ENCODE results near the gene FRAS1.

DNA sequence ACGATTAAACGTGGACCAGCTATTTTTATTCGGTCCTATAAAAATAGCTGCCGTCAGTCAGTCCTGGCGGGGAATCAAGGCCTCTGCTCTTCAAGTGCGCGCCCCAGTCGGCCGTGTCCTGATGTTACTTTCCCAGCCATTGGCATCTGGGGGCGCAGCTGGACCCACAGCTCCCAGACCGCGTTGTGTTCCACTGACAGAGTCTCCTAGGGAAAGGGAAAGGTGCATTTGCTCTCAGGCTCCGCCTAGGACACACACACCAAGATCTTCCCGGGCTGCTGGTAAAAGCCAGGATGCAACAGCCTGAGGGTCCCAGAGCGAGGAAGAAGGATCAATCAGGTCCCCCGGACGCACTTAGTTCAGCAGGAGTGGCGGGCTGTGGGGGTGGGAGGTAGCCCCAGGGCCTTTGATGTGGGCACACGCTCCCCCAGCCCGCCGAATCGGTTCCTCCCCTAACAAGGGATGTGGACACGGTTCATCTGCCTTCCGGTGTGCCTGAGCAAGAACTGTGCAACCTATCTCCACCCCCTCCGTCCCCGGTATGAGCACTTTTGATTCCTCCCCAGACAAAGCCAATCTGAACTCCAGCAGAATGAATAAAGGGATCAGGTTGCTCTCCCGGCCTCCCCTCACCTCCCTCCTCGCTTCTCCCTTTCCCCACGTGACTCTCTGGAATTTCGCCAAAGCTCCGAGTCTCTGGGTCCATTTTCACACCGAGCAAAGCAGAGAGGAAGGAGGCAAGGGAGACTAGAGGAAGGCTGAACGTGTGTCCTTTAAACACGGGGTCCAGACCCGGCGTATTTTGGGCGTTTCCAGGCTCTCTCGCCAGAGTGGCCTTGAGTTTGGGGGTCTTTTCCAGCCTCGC lies 626 bp upstream of the FRAS1 start:
- TF ChIP-seq, protein P1, sequence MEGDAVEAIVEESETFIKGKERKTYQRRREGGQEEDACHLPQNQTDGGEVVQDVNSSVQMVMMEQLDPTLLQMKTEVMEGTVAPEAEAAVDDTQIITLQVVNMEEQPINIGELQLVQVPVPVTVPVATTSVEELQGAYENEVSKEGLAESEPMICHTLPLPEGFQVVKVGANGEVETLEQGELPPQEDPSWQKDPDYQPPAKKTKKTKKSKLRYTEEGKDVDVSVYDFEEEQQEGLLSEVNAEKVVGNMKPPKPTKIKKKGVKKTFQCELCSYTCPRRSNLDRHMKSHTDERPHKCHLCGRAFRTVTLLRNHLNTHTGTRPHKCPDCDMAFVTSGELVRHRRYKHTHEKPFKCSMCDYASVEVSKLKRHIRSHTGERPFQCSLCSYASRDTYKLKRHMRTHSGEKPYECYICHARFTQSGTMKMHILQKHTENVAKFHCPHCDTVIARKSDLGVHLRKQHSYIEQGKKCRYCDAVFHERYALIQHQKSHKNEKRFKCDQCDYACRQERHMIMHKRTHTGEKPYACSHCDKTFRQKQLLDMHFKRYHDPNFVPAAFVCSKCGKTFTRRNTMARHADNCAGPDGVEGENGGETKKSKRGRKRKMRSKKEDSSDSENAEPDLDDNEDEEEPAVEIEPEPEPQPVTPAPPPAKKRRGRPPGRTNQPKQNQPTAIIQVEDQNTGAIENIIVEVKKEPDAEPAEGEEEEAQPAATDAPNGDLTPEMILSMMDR (IDR thresholded peaks at IDR 0.05), result no peak
- no peak for TF ChIP-seq POLR2AphosphoS5 (IDR thresholded peaks at IDR 0.05; ENCODE audit: low read depth, low read length)
- TF ChIP-seq SIN3A (IDR thresholded peaks at IDR 0.05; ENCODE audit: borderline replicate concordance, insufficient read depth, low read depth, low read length), result no peak

Data from Panc1 (cell line).